HepG2 (cell line): ENCODE data around the gene SLC22A23. TPM values are rescaled to one million over a fixed set of nuclear protein-coding genes. Genes with fewer than 3 reads are reported as not detected.

Experiments used
- ETV5 ChIP-seq: IDR thresholded peaks from 2 replicates; pipeline ENCODE4 v1.6.1; 2018; ENCODE audit warnings: missing biosample characterization, missing genetic modification reagents, inconsistent platforms, borderline replicate concordance
- RBM39 ChIP-seq: fragments of 200-400 bp; formaldehyde crosslinking; IDR thresholded peaks from one replicate; pipeline ENCODE4 v1.6.1; 2018; ENCODE audit warnings: antibody characterized with exemption, mild to moderate bottlenecking, low read depth, low read length; ENCODE audit not compliant: poor library complexity, severe bottlenecking
- SMAD9 ChIP-seq: sonication (generic); formaldehyde crosslinking; IDR thresholded peaks from 2 replicates; pipeline ENCODE4 v1.5.1; 2020; ENCODE audit warnings: mild to moderate bottlenecking, missing genetic modification reagents
- ZBTB40 ChIP-seq, 2 experiments: fragments of 450-650 bp in 1 of 2; sonication (generic) in 1 of 2; formaldehyde crosslinking in 1 of 2; IDR thresholded peaks; 2 replicates each; pipeline versions ENCODE4 v1.6.1 to v1.8.0; 2016 to 2022; ENCODE audit warnings: antibody characterized with exemption in 1 of 2, mild to moderate bottlenecking in 1 of 2, missing genetic modification reagents in 1 of 2
- ZIK1 ChIP-seq: sonication (generic); formaldehyde crosslinking; IDR thresholded peaks from 2 replicates; pipeline ENCODE4 v1.5.0; 2020; ENCODE audit warnings: mild to moderate bottlenecking, low read depth, missing genetic modification reagents, borderline replicate concordance
- ZNF101 ChIP-seq: sonication (generic); formaldehyde crosslinking; IDR thresholded peaks from 2 replicates; pipeline ENCODE4 v1.4.0; 2020; ENCODE audit warnings: mild to moderate bottlenecking, low read depth, missing genetic modification reagents, borderline replicate concordance
- ZNF143 ChIP-seq: sonication (generic); formaldehyde crosslinking; IDR thresholded peaks from 2 replicates; pipeline ENCODE4 v1.4.0; 2020; ENCODE audit warnings: missing genetic modification reagents
- ZNF276 ChIP-seq: sonication (generic); formaldehyde crosslinking; IDR thresholded peaks from 2 replicates; pipeline ENCODE4 v1.4.0; 2020; ENCODE audit warnings: mild to moderate bottlenecking, low read depth, missing genetic modification reagents
- ZNF768 ChIP-seq: sonication (generic); formaldehyde crosslinking; IDR thresholded peaks from 2 replicates; pipeline ENCODE4 v1.4.0; 2020; ENCODE audit warnings: missing genetic modification reagents
- ZZZ3 ChIP-seq: sonication (generic); formaldehyde crosslinking; IDR thresholded peaks from 2 replicates; pipeline ENCODE4 v1.4.0; 2020; ENCODE audit warnings: missing genetic modification reagents, mild to moderate bottlenecking, borderline replicate concordance
- polyA plus RNA-seq, 8 experiments: library from polyadenylated mRNA; depleted of rRNA in 3 of 8; stranded (reverse) in 7 of 8; unstranded in 1 of 8; fragments of >200 nt; fragmentation: Illumina TruSeq in 4 of 8; extraction: Trizol in 4 of 8; gene quantifications; 2 replicates each; pipeline versions ENCODE4 v1.2.1 to v1.2.3, GENCODE V29; 2011 to 2016; ENCODE audit warnings: low read depth in 4 of 8, missing spikeins in 1 of 8, mixed read lengths in 1 of 8; ENCODE audit not compliant: insufficient read depth in 1 of 8
- total RNA-seq, 5 experiments: library from RNA; depleted of rRNA; stranded (reverse); fragments of >200 nt; fragmentation: Illumina TruSeq; extraction: Trizol; gene quantifications; 2 replicates each; pipeline ENCODE4 v1.2.3, GENCODE V29; 2016; ENCODE audit warnings: low read depth in 1 of 5
- TF ChIP-seq, protein P1 (sequence below): sonication (generic); formaldehyde crosslinking; IDR thresholded peaks from 2 replicates; pipeline ENCODE4 v1.5.1; 2020; ENCODE audit warnings: missing genetic modification reagents, mild to moderate bottlenecking, borderline replicate concordance
- TF ChIP-seq, protein P2 (sequence below): sonication (generic); formaldehyde crosslinking; IDR thresholded peaks from 2 replicates; pipeline ENCODE4 v1.4.0; 2020; ENCODE audit warnings: missing genetic modification reagents

Gene SLC22A23
- total and polyA plus RNA-seq, 2 of the 13 experiments (the other 11 are each of a cell fraction or from before 2014, with no cell fraction given), result 11.8 to 17.5 TPM

GRCh38 chr6:3372912-3373554 is 83.8 kb downstream of the SLC22A23 start (continued):
- TF ChIP-seq ZNF276 (no peak), SMAD9 (CRISPR knock-in tag) (no peak), ZIK1 (no peak; the same call in 1 of the 2 replicates), ZZZ3 (CRISPR knock-in tag) (no peak), ZNF101 (CRISPR knock-in tag) (no peak), ZNF768 (CRISPR knock-in tag) (no peak), RBM39 (no peak), ZBTB40 (IDR thresholded peaks at IDR 0.05) (no peak), ZBTB40 (CRISPR knock-in tag; IDR thresholded peaks at IDR 0.05) (peak; percentile 87), ZNF143 (CRISPR knock-in tag) (no peak), ETV5 (CRISPR knock-in tag) (peak; percentile 98)
- TF ChIP-seq, protein P1, sequence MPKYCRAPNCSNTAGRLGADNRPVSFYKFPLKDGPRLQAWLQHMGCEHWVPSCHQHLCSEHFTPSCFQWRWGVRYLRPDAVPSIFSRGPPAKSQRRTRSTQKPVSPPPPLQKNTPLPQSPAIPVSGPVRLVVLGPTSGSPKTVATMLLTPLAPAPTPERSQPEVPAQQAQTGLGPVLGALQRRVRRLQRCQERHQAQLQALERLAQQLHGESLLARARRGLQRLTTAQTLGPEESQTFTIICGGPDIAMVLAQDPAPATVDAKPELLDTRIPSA (CRISPR knock-in tag), result no peak
- TF ChIP-seq, protein P2, sequence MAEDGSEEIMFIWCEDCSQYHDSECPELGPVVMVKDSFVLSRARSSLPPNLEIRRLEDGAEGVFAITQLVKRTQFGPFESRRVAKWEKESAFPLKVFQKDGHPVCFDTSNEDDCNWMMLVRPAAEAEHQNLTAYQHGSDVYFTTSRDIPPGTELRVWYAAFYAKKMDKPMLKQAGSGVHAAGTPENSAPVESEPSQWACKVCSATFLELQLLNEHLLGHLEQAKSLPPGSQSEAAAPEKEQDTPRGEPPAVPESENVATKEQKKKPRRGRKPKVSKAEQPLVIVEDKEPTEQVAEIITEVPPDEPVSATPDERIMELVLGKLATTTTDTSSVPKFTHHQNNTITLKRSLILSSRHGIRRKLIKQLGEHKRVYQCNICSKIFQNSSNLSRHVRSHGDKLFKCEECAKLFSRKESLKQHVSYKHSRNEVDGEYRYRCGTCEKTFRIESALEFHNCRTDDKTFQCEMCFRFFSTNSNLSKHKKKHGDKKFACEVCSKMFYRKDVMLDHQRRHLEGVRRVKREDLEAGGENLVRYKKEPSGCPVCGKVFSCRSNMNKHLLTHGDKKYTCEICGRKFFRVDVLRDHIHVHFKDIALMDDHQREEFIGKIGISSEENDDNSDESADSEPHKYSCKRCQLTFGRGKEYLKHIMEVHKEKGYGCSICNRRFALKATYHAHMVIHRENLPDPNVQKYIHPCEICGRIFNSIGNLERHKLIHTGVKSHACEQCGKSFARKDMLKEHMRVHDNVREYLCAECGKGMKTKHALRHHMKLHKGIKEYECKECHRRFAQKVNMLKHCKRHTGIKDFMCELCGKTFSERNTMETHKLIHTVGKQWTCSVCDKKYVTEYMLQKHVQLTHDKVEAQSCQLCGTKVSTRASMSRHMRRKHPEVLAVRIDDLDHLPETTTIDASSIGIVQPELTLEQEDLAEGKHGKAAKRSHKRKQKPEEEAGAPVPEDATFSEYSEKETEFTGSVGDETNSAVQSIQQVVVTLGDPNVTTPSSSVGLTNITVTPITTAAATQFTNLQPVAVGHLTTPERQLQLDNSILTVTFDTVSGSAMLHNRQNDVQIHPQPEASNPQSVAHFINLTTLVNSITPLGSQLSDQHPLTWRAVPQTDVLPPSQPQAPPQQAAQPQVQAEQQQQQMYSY (CRISPR knock-in tag), result no peak
